ENCODE data around the gene CARD9.

The CARD9 gene

GRCh38 chr9:136381311-136381710, 7.8 kb upstream of the CARD9 start:
- peaks cover 16% of the 10 kb centered on the region for H3K36me3 Mint-ChIP-seq (ENCODE audit: low read depth)
- H3K27me3 Mint-ChIP-seq (ENCODE audit: low read depth) = no peaks in the 10 kb centered on the region
- H3K4me1 Mint-ChIP-seq = no peaks in the 10 kb centered on the region
- no peaks in the 10 kb centered on the region for H3K9me3 Mint-ChIP-seq
- H3K4me3 Mint-ChIP-seq = no peak overlapping the region
- no peak overlapping the region for H3K27ac Mint-ChIP-seq
- TF ChIP-seq, protein P1, sequence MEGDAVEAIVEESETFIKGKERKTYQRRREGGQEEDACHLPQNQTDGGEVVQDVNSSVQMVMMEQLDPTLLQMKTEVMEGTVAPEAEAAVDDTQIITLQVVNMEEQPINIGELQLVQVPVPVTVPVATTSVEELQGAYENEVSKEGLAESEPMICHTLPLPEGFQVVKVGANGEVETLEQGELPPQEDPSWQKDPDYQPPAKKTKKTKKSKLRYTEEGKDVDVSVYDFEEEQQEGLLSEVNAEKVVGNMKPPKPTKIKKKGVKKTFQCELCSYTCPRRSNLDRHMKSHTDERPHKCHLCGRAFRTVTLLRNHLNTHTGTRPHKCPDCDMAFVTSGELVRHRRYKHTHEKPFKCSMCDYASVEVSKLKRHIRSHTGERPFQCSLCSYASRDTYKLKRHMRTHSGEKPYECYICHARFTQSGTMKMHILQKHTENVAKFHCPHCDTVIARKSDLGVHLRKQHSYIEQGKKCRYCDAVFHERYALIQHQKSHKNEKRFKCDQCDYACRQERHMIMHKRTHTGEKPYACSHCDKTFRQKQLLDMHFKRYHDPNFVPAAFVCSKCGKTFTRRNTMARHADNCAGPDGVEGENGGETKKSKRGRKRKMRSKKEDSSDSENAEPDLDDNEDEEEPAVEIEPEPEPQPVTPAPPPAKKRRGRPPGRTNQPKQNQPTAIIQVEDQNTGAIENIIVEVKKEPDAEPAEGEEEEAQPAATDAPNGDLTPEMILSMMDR (IDR thresholded peaks at IDR 0.05; ENCODE audit: unreplicated experiment in 3 of 3) = no peak

DNA sequence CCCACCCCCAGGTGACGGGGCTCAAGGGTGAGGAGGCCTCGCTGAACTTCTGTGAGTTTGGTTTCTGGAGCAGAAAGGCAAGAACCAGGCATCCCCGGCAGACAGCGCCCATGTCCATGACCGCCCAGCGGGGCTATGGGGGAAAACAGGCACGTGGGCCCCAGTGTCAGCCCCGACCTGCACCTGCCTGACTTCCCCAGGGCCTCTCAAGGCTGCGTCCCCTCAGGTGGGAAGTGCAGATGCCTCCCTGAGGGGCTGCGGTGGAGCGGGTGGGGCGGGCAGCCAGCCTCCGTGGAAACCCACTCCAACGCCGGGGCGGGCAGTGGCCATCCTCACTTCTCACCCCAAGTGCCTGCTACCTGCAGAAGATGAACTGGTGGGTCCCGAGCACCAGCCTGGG, 6.9 kb upstream of the CARD9 start:
- Mint-ChIP-seq H3K4me1 (no peaks in the 10 kb centered on the region), H3K4me3 (no peak overlapping the region), H3K36me3 (ENCODE audit: low read depth) (peaks cover 9% of the 10 kb centered on the region), H3K27me3 (ENCODE audit: low read depth) (no peaks in the 10 kb centered on the region), H3K9me3 (no peaks in the 10 kb centered on the region), H3K27ac (no peak overlapping the region)
- TF ChIP-seq, protein P1 (IDR thresholded peaks at IDR 0.05; ENCODE audit: unreplicated experiment in 3 of 3) = no peak

DNA sequence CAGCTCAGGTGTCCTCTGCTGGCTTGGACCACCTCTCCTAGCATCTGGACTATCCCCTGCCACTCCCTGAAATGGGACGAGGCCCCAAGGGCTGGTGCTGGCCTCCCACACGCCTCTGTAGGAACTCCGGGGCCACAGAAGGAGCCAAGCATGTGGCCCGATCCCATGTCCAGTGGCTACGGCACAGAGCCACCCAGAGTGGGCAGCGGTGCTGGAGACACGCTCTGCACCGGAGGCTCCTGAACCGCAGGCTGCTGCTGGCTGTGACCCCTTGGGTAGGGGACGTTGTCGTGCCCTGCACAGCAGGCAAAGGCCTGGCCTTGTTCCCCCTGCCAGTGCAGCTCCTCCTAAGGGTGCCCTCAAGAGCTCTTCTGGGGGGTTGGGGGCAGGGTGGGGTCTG, 6.4 kb upstream of the CARD9 start:
- H3K36me3 Mint-ChIP-seq (ENCODE audit: low read depth) = peaks cover 6% of the 10 kb centered on the region

GRCh38 chr9:136379401-136379800, 5.9 kb upstream of the CARD9 start:
- Mint-ChIP-seq H3K36me3 (ENCODE audit: low read depth) (peaks cover under 1% of the 10 kb centered on the region), H3K27me3 (ENCODE audit: low read depth) (no peaks in the 10 kb centered on the region), H3K9me3 (no peaks in the 10 kb centered on the region), H3K27ac (no peak overlapping the region), H3K4me3 (no peak overlapping the region), H3K4me1 (no peaks in the 10 kb centered on the region)
- TF ChIP-seq, protein P1 (IDR thresholded peaks at IDR 0.05; ENCODE audit: unreplicated experiment in 3 of 3) = no peak

More for the DNA sequence above, 6.4 kb upstream of the CARD9 start:
- H3K9me3 Mint-ChIP-seq = no peaks in the 10 kb centered on the region
- no peaks in the 10 kb centered on the region for H3K4me1 Mint-ChIP-seq
- TF ChIP-seq, protein P1 (IDR thresholded peaks at IDR 0.05; ENCODE audit: unreplicated experiment in 3 of 3) = no peak
- H3K27me3 Mint-ChIP-seq (ENCODE audit: low read depth) = no peaks in the 10 kb centered on the region
- H3K27ac Mint-ChIP-seq = no peak overlapping the region
- no peak overlapping the region for H3K4me3 Mint-ChIP-seq

DNA sequence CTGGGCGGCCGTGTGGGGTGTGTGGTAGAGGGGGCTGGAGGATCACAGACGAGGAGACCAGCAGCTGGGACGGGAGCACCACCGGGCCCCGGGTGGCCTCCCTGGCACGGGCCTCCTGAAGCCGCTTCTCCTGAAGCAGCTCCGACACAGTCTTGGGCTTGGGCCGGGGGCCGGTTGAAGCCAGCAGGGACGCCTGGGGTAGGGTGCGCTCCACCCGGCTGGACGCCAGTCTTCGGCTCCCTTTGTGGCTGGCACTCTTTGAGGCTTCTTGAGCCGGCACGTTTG, 5.5 kb upstream of the CARD9 start:
- Mint-ChIP-seq H3K4me3 (no peak overlapping the region), H3K36me3 (ENCODE audit: low read depth) (no peaks in the 10 kb centered on the region), H3K27me3 (ENCODE audit: low read depth) (no peaks in the 10 kb centered on the region), H3K9me3 (no peaks in the 10 kb centered on the region), H3K27ac (no peak overlapping the region), H3K4me1 (no peaks in the 10 kb centered on the region)
- TF ChIP-seq, protein P1 (IDR thresholded peaks at IDR 0.05; ENCODE audit: unreplicated experiment in 3 of 3) = no peak

DNA sequence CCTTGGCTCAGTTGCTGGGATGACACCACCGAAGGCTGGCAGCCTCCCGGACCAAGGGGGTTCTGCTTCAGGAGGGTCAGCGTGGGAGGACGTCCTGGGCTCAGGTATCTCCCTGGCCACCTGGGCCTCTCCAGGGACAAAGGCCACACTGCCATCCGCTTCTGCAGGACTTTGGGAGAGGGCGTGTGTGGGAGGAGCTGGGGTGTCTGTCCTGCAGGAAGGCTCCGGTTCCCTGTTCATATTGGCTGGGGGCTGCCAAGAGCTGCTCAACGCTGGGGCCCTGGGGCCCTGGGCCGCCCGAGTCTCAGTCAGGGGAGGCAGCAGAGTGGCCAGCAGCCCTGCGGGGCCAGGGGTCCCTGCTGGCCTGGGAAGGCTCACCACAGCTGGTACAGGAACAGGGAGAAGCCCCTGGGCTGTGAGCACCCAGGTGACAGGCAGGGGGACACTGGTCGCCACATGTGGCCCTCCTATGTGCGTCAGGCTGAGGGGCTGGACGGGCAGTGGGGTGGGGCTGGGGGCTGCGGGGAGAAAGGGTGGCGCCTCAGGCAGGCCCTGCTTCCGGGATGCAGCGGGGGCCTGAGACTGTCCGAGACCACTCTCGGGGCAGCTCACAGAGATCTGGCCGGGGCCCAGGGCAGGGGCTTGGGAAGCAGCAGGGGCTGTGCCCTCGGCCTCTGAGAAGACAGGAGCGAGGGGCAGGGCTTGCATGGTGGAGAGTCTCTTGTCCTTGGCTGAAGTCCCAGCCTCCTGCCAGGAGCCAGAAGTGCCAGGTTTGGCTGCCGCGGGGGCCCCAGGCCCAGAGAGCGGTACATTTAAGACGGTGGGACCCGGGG, 4.9 kb upstream of the CARD9 start:
- TF ChIP-seq, protein P1 (IDR thresholded peaks at IDR 0.05; ENCODE audit: unreplicated experiment in 3 of 3) = no peak
- H3K4me1 Mint-ChIP-seq = no peaks in the 10 kb centered on the region
- H3K4me3 Mint-ChIP-seq = no peak overlapping the region
- no peaks in the 10 kb centered on the region for H3K27me3 Mint-ChIP-seq (ENCODE audit: low read depth)
- no peaks in the 10 kb centered on the region for H3K9me3 Mint-ChIP-seq
- no peaks in the 10 kb centered on the region for H3K36me3 Mint-ChIP-seq (ENCODE audit: low read depth)
- no peak overlapping the region for H3K27ac Mint-ChIP-seq

All from nephron (organoid).